Measurements from ENCODE around the gene LRRC4.
A peak's percentile ranks its signal among the peaks of the same experiment; 100 is the strongest.

Gene LRRC4

DNA sequence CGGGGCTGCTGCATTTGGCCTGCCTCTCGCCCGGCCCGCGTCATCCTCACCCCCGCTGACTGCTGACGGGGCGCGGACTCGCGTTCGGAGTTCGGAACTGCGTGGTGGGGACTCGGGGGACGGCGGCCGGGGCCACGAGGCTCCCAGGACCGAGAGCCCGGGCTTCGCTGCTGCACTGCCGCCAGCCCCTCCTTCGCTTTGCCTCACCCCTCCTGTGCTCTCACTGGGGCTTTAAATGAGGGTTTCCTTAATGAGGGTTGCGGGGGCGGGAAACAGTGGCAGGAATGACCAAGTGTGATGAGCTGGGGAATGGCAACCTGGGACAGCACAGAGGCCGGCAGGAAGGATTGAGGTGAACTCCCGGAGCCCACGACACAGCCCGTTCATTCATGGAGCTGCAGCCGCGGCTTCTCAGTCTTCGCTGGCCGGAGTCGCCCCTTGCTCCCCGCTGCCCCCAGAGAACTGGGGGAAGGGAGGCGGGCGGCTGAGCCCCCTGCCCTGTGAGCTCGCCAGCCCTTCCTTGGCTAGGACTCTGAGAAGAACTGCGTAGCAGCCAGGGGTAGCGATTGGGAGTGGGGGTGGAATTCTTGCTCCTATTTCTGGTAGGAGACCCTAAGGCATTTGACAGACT is 1.5 kb upstream of the LRRC4 start:
- H3K9me3 Mint-ChIP-seq, result no peaks in the 10 kb centered on the region
- peaks cover 27% of the 10 kb centered on the region for H3K4me1 Mint-ChIP-seq (ENCODE audit: low read depth)
- H3K27me3 Mint-ChIP-seq, result peaks cover 19% of the 10 kb centered on the region
- intact Hi-C loops (cut with micrococcal nuclease), result loop anchor here (5.0 to 10.0 kb wide), 2 partner anchors 175 to 318 kb away; no protein-coding TSS in a partner anchor
- peak overlapping the region; percentile 53 for H3K4me3 Mint-ChIP-seq
- peaks cover 14% of the 10 kb centered on the region for H3K36me3 Mint-ChIP-seq (ENCODE audit: low read depth)
- H3K27ac Mint-ChIP-seq, result no peak overlapping the region

DNA sequence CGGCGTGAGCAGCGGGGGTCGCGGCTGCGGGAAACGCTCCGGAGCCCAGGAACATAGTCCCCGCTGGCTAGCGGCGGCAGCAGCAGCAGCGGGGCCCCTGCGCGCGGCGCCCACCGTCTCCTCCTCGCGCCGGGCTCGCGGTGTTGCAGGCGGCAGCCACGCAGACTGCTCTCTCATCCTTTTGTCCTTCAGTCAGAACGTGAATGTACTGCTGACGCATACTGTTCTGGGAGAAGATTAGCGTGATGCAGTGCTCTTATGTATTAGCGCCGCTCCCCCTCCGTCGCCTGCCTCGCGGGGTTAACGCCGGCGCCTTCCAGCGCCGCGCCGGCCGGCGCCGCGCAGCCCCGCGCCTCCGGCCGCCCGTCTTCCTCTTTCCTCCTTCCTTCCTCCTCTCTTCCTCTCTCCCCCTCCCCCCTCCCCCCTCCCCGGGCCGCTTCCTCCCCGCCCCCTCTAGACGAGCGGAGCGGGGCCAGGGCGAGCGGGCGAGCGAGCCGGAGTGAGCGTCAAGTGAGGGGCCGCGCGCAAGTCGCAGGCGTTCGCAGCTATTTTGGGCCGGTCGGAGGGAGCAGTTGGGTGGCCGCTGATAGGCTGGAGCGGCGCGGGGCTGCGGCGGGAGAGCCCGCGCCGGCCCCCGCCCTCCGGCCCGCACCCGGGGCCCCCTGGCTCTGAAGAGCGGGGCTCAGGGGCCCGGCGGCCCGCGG is 816 bp upstream of the LRRC4 start:
- Mint-ChIP-seq H3K4me3 (peak overlapping the region; percentile 81), H3K4me1 (ENCODE audit: low read depth) (peaks cover 33% of the 10 kb centered on the region), H3K27ac (peak overlapping the region; percentile 32), H3K9me3 (no peaks in the 10 kb centered on the region), H3K36me3 (ENCODE audit: low read depth) (peaks cover 18% of the 10 kb centered on the region), H3K27me3 (peaks cover 19% of the 10 kb centered on the region)
- intact Hi-C loops (cut with micrococcal nuclease), result loop anchor here (5.0 to 10.0 kb wide), 2 partner anchors 175 to 317 kb away; no protein-coding TSS in a partner anchor

DNA sequence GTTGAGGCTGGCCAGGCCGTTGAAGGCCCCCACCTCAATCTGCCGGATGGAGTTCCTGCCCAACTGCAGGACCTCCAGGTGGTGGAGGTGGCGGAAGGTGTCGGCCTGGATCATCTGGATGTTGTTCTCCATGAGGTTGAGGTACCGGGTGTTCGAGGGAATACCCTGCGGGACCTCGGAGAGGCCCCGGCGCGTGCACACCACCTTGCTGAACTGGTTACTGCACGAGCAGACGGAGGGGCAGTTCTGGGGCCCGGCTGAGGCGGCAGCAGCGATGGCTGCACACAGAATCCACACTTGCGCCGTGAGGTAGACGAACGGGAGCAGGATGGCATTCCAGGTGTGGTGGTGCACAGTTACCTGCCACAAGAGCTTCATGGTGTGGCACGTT is 979 bp downstream of the LRRC4 start:
- intact Hi-C loops (cut with micrococcal nuclease), result loop anchor here (5.0 to 10.0 kb wide), 2 partner anchors 177 to 315 kb away; no protein-coding TSS in a partner anchor
- peaks cover 48% of the 10 kb centered on the region for H3K4me1 Mint-ChIP-seq (ENCODE audit: low read depth)

DNA sequence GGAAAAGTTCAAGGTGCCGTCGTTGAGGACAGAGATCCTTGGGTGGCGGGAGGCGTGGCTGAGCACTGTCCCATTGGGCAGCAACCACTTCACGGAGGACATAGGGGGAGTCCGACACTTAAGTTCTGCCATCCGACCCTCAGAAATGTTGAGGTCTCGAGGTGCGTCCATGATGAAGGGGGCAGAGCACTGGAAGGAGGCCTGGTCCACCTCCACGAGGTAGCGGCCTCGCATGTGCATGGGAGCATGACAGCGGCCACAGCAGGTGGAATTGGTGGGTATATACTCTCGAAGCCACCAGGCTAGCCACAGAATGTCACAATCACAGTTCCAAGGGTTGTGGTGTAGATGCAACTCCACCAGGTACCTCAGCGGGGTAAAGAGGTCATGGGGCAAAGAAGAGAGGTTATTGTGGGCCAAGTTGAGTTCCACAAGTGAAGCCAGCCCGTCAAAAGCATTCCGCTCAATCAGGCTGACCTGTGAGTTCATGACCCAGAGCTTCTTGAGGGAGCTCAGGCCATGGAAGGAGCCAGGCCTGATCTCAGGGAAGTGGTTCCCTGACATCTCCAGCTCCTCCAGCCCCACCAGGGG is 1.7 kb downstream of the LRRC4 start:
- no peak overlapping the region for H3K27ac Mint-ChIP-seq
- peaks cover 19% of the 10 kb centered on the region for H3K27me3 Mint-ChIP-seq
- H3K36me3 Mint-ChIP-seq (ENCODE audit: low read depth), result peaks cover 19% of the 10 kb centered on the region
- intact Hi-C loops (cut with micrococcal nuclease), result no loop called here
- H3K4me3 Mint-ChIP-seq, result no peak overlapping the region
- H3K4me1 Mint-ChIP-seq (ENCODE audit: low read depth), result peaks cover 55% of the 10 kb centered on the region
- H3K9me3 Mint-ChIP-seq, result no peaks in the 10 kb centered on the region

More for the DNA sequence above, 979 bp downstream of the LRRC4 start:
- H3K36me3 Mint-ChIP-seq (ENCODE audit: low read depth), result peaks cover 19% of the 10 kb centered on the region
- H3K27ac Mint-ChIP-seq, result no peak overlapping the region
- H3K9me3 Mint-ChIP-seq, result no peaks in the 10 kb centered on the region
- peaks cover 19% of the 10 kb centered on the region for H3K27me3 Mint-ChIP-seq
- peak overlapping the region; percentile 70 for H3K4me3 Mint-ChIP-seq

DNA sequence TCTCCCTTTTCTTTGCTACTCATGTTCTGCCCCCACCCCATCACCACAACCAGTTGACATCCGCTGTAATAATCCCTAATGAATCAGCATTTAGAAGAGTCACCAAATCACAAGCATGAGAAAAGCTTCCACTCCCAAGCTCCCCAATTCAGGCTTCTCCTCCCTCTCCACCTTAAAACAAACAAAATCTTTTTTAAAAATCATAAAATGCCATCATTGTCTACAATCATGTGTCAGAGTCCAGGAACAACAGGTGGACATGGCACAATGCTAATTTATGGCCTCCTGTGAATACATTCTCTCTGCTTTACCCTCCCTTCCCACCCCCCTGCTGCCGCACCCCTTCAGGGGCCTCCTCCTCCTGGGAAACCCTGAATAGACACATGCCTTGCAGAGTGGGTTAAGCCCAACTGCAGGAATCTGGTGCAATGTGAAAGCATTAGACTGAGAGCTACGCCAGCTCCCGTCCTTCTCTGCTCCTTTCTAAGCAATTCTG is 3.7 kb downstream of the LRRC4 start:
- Mint-ChIP-seq H3K4me3 (no peak overlapping the region), H3K9me3 (no peaks in the 10 kb centered on the region), H3K27me3 (peaks cover 9% of the 10 kb centered on the region), H3K36me3 (ENCODE audit: low read depth) (peaks cover 19% of the 10 kb centered on the region), H3K4me1 (ENCODE audit: low read depth) (peaks cover 71% of the 10 kb centered on the region), H3K27ac (no peak overlapping the region)
- intact Hi-C loops (cut with micrococcal nuclease), result no loop called here

DNA sequence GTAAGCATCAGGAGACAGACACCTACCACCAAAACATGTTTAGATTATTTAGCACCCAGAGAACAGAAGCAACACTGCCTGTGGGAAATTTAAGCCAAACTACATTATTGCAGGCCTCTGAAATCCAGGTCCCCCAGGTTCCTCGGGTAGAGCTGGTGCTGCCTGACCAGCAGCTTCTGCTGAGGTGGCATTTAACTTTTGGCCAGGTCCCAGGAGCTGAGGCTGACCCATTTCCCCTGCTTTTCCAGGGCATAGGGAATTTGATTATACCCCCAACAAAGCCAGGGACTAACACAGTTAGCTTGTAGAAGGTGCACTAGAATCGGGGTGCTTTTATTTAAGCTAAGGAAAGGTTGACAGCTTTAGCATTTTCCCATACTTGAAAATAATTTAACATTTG is 4.7 kb downstream of the LRRC4 start:
- peaks cover 20% of the 10 kb centered on the region for H3K36me3 Mint-ChIP-seq (ENCODE audit: low read depth)
- peaks cover 77% of the 10 kb centered on the region for H3K4me1 Mint-ChIP-seq (ENCODE audit: low read depth)
- intact Hi-C loops (cut with micrococcal nuclease), result no loop called here
- no peak overlapping the region for H3K4me3 Mint-ChIP-seq
- H3K27me3 Mint-ChIP-seq, result peaks cover 9% of the 10 kb centered on the region
- no peak overlapping the region for H3K27ac Mint-ChIP-seq
- no peaks in the 10 kb centered on the region for H3K9me3 Mint-ChIP-seq

DNA sequence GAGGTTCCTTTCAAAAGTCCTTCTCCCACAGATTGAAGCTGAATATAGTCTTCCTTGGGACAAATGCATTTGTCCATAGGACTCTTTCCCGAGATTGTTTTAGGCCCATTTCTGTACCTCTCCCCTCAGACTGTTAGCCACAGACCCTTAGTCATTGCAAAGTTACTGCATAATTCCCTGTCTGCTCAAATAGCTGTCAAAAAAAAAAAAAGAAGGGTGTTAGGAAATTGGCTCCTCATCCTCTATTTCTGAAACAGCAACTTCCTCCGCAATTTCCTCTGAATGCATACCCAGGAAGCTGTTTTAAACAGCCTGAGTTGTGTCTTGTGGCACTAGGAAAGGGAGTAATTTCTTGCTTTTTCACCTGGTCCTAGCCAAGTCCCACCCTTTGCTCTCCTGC is 5.4 kb downstream of the LRRC4 start:
- Mint-ChIP-seq H3K9me3 (no peaks in the 10 kb centered on the region), H3K4me1 (ENCODE audit: low read depth) (peaks cover 81% of the 10 kb centered on the region), H3K27me3 (peaks cover 9% of the 10 kb centered on the region), H3K4me3 (no peak overlapping the region), H3K27ac (no peak overlapping the region), H3K36me3 (ENCODE audit: low read depth) (peaks cover 27% of the 10 kb centered on the region)
- intact Hi-C loops (cut with micrococcal nuclease), result no loop called here

DNA sequence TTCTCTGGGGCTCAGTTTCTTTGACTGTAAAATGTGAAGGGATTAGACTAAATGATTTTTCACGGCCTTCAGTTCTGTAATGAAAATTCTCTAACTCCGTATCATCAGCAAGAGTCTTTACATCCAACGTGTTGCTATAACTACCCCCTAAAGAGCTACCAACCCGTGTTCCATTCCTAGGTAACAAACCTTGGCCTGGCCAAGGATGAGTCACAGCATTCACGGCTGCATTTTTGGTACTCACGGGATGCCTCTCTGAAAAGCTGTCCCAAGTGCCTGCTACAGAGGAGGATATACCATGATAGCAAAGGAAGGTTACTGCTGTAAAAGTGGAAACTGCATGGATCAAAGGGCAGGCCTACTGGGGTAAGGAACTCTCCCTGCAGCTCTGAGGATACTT is 5.9 kb downstream of the LRRC4 start:
- intact Hi-C loops (cut with micrococcal nuclease), result no loop called here
- peaks cover 77% of the 10 kb centered on the region for H3K4me1 Mint-ChIP-seq (ENCODE audit: low read depth)
- H3K36me3 Mint-ChIP-seq (ENCODE audit: low read depth), result peaks cover 31% of the 10 kb centered on the region
- peaks cover 5% of the 10 kb centered on the region for H3K27me3 Mint-ChIP-seq
- H3K4me3 Mint-ChIP-seq, result no peak overlapping the region
- H3K27ac Mint-ChIP-seq, result no peak overlapping the region
- H3K9me3 Mint-ChIP-seq, result no peaks in the 10 kb centered on the region

DNA sequence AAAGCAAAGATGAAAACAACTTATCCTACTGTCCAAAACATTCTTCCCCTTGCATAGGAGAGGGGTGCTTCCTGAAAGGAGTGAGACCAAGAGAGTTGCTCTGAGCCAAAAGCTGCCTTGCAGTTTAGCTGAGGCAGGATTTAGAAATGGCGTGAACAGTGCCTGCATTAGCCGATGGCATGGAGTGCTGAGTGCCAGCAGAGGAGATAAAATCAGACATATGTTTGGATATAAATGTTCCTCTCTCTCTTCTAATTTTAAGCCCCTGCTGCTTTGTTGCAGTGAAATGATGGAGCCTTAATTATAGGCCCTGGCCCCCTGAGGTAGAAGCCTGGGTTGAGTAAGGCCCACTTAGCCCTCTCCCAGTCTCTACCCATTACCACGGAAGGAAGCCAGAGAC is 7.1 kb downstream of the LRRC4 start:
- intact Hi-C loops (cut with micrococcal nuclease), result no loop called here

DNA sequence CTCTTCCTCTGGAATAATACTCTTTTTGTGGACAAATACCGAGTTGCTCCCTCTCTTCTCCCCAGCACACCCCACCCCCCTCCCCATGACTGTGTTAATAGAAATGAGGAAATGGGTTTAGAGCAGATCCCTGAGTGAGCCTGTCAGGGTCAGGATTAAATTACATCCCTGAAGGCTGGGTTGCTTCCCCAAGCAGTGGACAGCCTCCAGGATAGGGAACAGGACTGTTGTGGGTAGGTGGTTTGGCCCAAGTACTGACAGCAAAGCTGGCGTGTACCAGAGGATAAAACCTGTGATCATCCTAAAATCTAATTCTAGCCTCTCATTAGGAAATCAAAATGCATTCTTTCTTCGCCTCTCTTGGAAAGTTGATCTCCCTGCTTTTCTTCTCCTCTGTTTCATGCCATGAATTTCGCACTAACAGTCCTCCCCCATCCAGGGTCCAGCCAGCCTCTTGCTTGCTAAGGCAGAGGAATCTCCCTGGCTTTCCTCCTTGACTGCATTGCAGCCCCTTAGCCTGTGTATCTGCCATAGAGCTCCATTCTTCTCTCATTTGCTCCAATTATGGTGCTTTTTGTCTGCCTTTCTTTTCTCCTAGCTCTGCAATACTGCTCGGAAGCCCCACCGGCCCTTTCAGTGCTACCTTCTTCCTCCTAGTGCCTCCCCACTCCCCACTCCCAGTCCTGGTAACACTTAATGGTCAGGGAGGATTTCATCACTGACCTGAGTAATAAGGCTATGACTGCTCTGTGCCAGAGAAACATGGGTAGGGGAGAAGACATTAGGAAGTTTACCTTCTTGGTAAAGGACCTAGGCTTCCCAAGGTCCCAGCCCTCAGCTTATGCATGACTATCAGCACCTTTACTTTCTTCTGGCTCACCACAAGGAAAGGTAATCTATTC is 8.4 kb downstream of the LRRC4 start:
- H3K4me1 Mint-ChIP-seq (ENCODE audit: low read depth), result peaks cover 72% of the 10 kb centered on the region
- H3K27ac Mint-ChIP-seq, result peak overlapping the region; percentile 6
- no peaks in the 10 kb centered on the region for H3K9me3 Mint-ChIP-seq
- intact Hi-C loops (cut with micrococcal nuclease), result no loop called here
- H3K36me3 Mint-ChIP-seq (ENCODE audit: low read depth), result peaks cover 38% of the 10 kb centered on the region
- H3K27me3 Mint-ChIP-seq, result no peaks in the 10 kb centered on the region
- H3K4me3 Mint-ChIP-seq, result no peak overlapping the region

More for the DNA sequence above, 7.1 kb downstream of the LRRC4 start:
- H3K4me1 Mint-ChIP-seq (ENCODE audit: low read depth), result peaks cover 65% of the 10 kb centered on the region
- no peaks in the 10 kb centered on the region for H3K9me3 Mint-ChIP-seq
- peaks cover 37% of the 10 kb centered on the region for H3K36me3 Mint-ChIP-seq (ENCODE audit: low read depth)
- no peaks in the 10 kb centered on the region for H3K27me3 Mint-ChIP-seq
- no peak overlapping the region for H3K4me3 Mint-ChIP-seq
- H3K27ac Mint-ChIP-seq, result no peak overlapping the region

DNA sequence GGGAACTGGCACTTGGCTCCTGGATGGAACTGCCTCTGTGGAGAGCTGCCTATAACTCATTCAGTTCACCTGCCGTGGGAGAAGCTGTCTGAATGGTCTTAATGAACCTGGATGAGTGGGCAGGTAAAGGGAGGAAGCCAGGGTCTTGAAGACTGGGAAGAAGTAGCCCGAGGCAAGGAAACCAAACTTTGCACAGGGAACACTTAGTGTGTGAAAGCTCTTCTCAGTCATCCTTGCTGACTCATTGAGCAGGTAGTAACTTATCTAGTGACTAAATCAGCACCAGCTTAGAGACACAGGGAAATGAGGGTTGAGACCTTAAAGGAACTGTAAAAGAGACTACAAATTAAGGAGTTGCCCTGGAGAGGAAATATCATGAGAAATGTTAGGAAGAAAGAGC is 9.9 kb downstream of the LRRC4 start:
- Mint-ChIP-seq H3K27me3 (no peaks in the 10 kb centered on the region), H3K27ac (no peak overlapping the region), H3K36me3 (ENCODE audit: low read depth) (peaks cover 43% of the 10 kb centered on the region), H3K9me3 (no peaks in the 10 kb centered on the region), H3K4me1 (ENCODE audit: low read depth) (peaks cover 74% of the 10 kb centered on the region), H3K4me3 (no peak overlapping the region)
- intact Hi-C loops (cut with micrococcal nuclease), result no loop called here

DNA sequence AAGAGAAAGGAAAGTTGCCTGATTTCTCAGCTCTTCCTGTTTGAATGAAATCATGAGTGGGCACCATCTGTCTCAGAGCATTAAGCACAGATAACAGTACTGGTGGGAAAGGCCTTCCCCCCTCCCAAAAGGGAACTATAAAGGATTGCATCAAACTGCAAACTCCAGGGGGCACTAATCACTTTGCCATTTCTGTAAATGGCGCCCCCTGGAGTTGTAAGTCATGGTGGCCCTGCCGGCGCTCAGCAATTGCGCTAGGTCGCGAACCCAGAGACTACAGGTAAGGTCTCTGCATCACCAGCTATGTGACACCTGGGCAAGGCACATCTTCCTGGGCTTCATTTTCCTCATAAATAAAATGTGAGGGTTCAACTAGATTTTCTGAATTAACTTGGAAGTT is 11.1 kb downstream of the LRRC4 start:
- Mint-ChIP-seq H3K4me3 (no peak overlapping the region), H3K36me3 (ENCODE audit: low read depth) (peaks cover 43% of the 10 kb centered on the region), H3K27me3 (no peaks in the 10 kb centered on the region), H3K27ac (no peak overlapping the region), H3K9me3 (no peaks in the 10 kb centered on the region), H3K4me1 (ENCODE audit: low read depth) (peaks cover 67% of the 10 kb centered on the region)
- intact Hi-C loops (cut with micrococcal nuclease), result no loop called here

DNA sequence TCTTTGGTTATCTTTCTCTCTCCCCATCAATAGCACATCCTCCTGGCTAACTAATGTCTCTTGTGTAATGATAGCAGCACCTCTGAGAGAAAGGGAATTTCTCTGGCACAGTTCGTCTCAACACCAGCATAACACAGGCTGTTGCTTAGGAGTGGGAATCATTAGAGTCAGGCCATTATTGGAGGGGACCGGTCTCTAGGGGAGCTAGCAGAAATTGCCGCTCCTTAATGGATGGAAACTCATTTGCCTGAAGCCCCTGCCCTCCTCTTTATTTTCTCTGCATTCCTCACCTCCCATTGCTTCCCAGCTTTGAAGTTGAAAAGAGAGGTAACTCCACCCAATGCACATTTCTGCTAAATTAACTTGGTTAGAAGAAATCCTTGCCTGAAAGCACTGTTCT is 11.9 kb downstream of the LRRC4 start:
- Mint-ChIP-seq H3K9me3 (no peaks in the 10 kb centered on the region), H3K4me3 (no peak overlapping the region), H3K4me1 (ENCODE audit: low read depth) (peaks cover 64% of the 10 kb centered on the region), H3K27ac (no peak overlapping the region), H3K36me3 (ENCODE audit: low read depth) (peaks cover 47% of the 10 kb centered on the region), H3K27me3 (no peaks in the 10 kb centered on the region)
- intact Hi-C loops (cut with micrococcal nuclease), result no loop called here
